IPS-20b (cell line): ENCODE data around the gene SDHC.
"Not testable (repeated sequence)": the region's sequence is repeated elsewhere in the genome, so short reads cannot be mapped to it uniquely, and the experiment has no call there.

Experiments
- H3K27ac ChIP-seq: one replicate; pipeline ENCODE4 v1.5.1; 2013; ENCODE audit warnings: low read length
- H3K27me3 ChIP-seq: 2 replicates; pipeline ENCODE4 v1.6.1; 2013; ENCODE audit warnings: mild to moderate bottlenecking, low read length, inconsistent platforms; ENCODE audit not compliant: insufficient read depth
- H3K36me3 ChIP-seq: 2 replicates; pipeline ENCODE4 v1.6.1; 2013; ENCODE audit warnings: low read depth, mild to moderate bottlenecking, inconsistent platforms, low read length, moderate library complexity; ENCODE audit not compliant: insufficient read depth
- H3K4me1 ChIP-seq: 2 replicates; pipeline ENCODE4 v1.6.1; 2013; ENCODE audit warnings: mild to moderate bottlenecking, control low read depth, inconsistent platforms, low read length, moderate library complexity; ENCODE audit not compliant: insufficient read depth
- H3K4me3 ChIP-seq: 2 replicates; pipeline ENCODE4 v1.5.1; 2013; ENCODE audit warnings: mild to moderate bottlenecking, low read length, inconsistent platforms
- H3K9ac ChIP-seq: 2 replicates; pipeline ENCODE4 v1.6.1; 2013; ENCODE audit warnings: low read depth, mild to moderate bottlenecking, inconsistent platforms, low read length, moderate library complexity
- H3K9me3 ChIP-seq: 2 replicates; pipeline ENCODE4 v1.6.1; 2013; ENCODE audit warnings: mild to moderate bottlenecking, low read depth, low read length, inconsistent platforms; ENCODE audit not compliant: insufficient read depth

The SDHC gene

GRCh38 chr1:161389691-161390558 lies 75.7 kb downstream of the SDHC start:
- Histone ChIP-seq H3K27ac (no peak overlapping the region), H3K27me3 (peaks cover 9% of the 10 kb centered on the region), H3K9ac (peak overlapping the region; percentile 75; the same call in 1 of the 2 replicates), H3K4me3 (peak overlapping the region; percentile 84), H3K9me3 (no peaks in the 10 kb centered on the region), H3K4me1 (no peaks in the 10 kb centered on the region), H3K36me3 (no peaks in the 10 kb centered on the region)

- peak overlapping the region; percentile 84 for H3K4me3 ChIP-seq
- peak overlapping the region; percentile 75; the same call in 1 of the 2 replicates for H3K9ac ChIP-seq
- H3K9me3 ChIP-seq = no peaks in the 10 kb centered on the region
- no peaks in the 10 kb centered on the region for H3K4me1 ChIP-seq
- no peaks in the 10 kb centered on the region for H3K36me3 ChIP-seq
- no peak overlapping the region for H3K27ac ChIP-seq
- peaks cover 9% of the 10 kb centered on the region for H3K27me3 ChIP-seq
Measured at GRCh38 chr1:161390559-161390858, 76.3 kb downstream of the SDHC start.

- not testable (repeated sequence) for H3K9ac ChIP-seq, H3K27me3 ChIP-seq
- H3K4me3 ChIP-seq = peak overlapping the region; percentile 84
Measured at GRCh38 chr1:161391136-161391535, 77.0 kb downstream of the SDHC start.

DNA sequence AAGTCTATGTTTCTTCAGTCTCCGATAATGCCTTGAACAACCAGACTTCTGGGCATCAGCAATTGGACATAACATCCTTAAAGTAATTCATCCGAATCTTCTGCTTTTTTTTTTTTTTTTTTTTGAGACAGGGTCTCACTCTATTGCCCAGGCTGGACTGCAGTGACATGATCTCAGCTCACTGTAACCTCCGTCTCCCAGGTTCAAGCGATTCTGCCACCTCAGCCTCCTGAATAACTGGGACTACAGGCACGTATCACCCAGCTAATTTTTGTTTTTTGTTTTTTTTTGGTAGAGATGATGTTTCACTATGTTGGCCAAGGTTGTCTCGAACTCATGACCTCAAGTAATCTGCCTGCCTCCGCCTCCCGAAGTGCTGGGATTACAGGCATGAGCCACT lies 77.4 kb downstream of the SDHC start:
- H3K4me3 ChIP-seq = no peak overlapping the region
- peaks cover 9% of the 10 kb centered on the region for H3K27me3 ChIP-seq
- H3K4me1 ChIP-seq = no peaks in the 10 kb centered on the region
- H3K27ac ChIP-seq = no peak overlapping the region
- H3K9ac ChIP-seq = no peak overlapping the region
- H3K9me3 ChIP-seq = no peaks in the 10 kb centered on the region
- no peaks in the 10 kb centered on the region for H3K36me3 ChIP-seq

More at GRCh38 chr1:161391136-161391535, 77.0 kb downstream of the SDHC start:
- H3K9me3 ChIP-seq, H3K36me3 ChIP-seq, H3K4me1 ChIP-seq, H3K27ac ChIP-seq: not testable (repeated sequence)

DNA sequence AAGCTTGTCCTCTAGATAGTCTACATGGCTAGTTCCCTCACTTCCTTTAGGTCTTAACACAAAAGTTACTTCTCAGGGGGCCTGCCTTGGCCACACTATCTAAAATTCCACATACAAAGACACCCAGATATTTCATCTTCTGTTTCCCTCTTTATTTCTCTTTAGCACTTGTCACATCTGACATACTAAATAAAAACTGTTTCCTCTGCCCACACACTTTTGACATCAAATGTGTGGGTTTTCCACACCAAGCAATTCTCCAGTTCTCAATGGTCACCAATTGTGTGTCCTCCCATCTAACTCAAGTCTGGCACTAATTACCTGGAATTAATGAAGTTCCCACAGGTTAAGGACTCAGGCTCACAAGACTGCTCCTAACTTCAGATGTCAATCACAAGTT lies 79.0 kb downstream of the SDHC start:
- H3K4me3 ChIP-seq = no peak overlapping the region
- H3K9ac ChIP-seq = no peak overlapping the region
- no peaks in the 10 kb centered on the region for H3K36me3 ChIP-seq
- H3K27ac ChIP-seq = no peak overlapping the region
- H3K4me1 ChIP-seq = no peaks in the 10 kb centered on the region
- H3K9me3 ChIP-seq = no peaks in the 10 kb centered on the region
- H3K27me3 ChIP-seq = peaks cover 9% of the 10 kb centered on the region

GRCh38 chr1:161397038-161397437 lies 82.9 kb downstream of the SDHC start:
- H3K9me3 ChIP-seq, H3K27me3 ChIP-seq, H3K9ac ChIP-seq, H3K27ac ChIP-seq, H3K4me1 ChIP-seq, H3K36me3 ChIP-seq, H3K4me3 ChIP-seq: not testable (repeated sequence)

- Histone ChIP-seq H3K9ac (peak overlapping the region; percentile 87; the same call in 1 of the 2 replicates), H3K36me3 (no peaks in the 10 kb centered on the region), H3K9me3 (no peaks in the 10 kb centered on the region), H3K27ac (no peak overlapping the region), H3K4me3 (peak overlapping the region; percentile 80), H3K4me1 (no peaks in the 10 kb centered on the region), H3K27me3 (peaks cover 10% of the 10 kb centered on the region)
Measured at GRCh38 chr1:161398900-161399256, 84.7 kb downstream of the SDHC start.

DNA sequence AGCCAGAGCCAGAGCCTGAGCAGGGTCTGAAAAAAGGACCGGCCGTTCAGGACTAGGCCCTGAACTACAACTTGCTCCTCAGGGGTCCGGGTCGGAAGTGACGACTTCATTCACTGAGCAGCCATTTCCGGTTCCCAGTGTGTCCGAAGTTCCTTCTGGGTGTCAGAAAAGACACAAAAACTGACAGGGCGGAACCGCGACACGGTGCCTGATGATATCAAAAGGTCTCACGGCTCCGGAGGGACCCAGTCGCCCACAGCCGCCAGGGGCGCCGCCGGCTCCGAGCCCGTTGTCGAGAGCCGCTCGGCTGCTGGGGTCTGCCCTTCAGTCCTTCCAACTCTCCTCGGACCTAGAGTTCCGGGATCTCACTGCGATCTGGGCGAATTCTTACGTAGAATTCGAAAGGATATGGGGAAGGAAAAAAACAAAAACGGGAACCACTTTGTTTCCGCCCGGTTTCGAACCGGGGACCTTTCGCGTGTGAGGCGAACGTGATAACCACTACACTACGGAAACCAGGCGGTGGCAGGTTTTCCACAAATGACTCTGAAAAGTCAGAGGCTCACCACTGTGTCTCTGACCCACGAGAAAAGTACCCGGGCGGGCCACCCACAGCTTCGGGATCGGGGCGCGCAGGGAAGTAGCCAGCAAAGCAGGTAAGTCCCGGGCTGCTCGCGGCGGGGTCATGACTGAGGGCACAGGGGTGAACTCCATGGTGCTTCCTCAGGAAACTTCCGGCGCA lies 85.2 kb downstream of the SDHC start:
- Histone ChIP-seq H3K27me3 (peaks cover 10% of the 10 kb centered on the region), H3K9me3 (no peaks in the 10 kb centered on the region), H3K4me1 (no peaks in the 10 kb centered on the region), H3K36me3 (no peaks in the 10 kb centered on the region), H3K9ac (peak overlapping the region; percentile 87), H3K4me3 (peak overlapping the region; percentile 80), H3K27ac (peak overlapping the region; percentile 63)

DNA sequence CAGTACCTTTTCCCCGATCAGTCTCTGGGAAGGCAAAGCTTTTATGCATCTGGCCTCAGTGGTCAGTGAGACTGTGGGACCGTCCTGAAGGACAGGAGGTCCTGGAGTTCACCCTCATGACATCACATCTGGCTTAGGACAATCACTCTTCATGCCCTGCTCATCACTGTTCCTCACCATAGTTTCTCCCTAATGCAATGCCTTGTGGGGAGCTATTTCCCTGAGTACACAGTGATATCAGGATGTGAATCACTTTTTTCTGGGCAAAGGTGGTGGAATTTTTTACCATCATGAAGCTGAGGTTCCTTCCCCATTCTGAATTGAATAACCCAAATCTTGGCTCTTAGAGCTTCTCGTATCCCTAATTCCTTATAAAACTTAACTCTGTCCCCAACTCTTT lies 88.3 kb downstream of the SDHC start:
- H3K27me3 ChIP-seq = peaks cover 10% of the 10 kb centered on the region
- no peaks in the 10 kb centered on the region for H3K4me1 ChIP-seq
- H3K36me3 ChIP-seq = no peaks in the 10 kb centered on the region
- no peak overlapping the region for H3K9ac ChIP-seq
- H3K9me3 ChIP-seq = no peaks in the 10 kb centered on the region
- no peak overlapping the region for H3K4me3 ChIP-seq
- no peak overlapping the region for H3K27ac ChIP-seq

- Histone ChIP-seq H3K9me3 (no peaks in the 10 kb centered on the region), H3K4me1 (peaks cover 6% of the 10 kb centered on the region; the same call in 1 of the 2 replicates), H3K36me3 (no peaks in the 10 kb centered on the region)
Measured at GRCh38 chr1:161404051-161404597, 89.9 kb downstream of the SDHC start.

GRCh38 chr1:161406551-161406950 lies 92.4 kb downstream of the SDHC start:
- H3K27ac ChIP-seq, H3K36me3 ChIP-seq, H3K4me1 ChIP-seq, H3K4me3 ChIP-seq, H3K9ac ChIP-seq, H3K27me3 ChIP-seq, H3K9me3 ChIP-seq: not testable (repeated sequence)

More at GRCh38 chr1:161404051-161404597, 89.9 kb downstream of the SDHC start:
- Histone ChIP-seq H3K27ac (no peak overlapping the region), H3K27me3 (peaks cover 10% of the 10 kb centered on the region), H3K9ac (no peak overlapping the region), H3K4me3 (no peak overlapping the region)
